Measurements from ENCODE around the gene SFT2D1. TPM values are rescaled to one million over a fixed set of nuclear protein-coding genes. Genes with fewer than 3 reads are reported as not detected.

SFT2D1 gene
- total RNA-seq, 1 experiment from 2014 or later, result 54.1 TPM

DNA sequence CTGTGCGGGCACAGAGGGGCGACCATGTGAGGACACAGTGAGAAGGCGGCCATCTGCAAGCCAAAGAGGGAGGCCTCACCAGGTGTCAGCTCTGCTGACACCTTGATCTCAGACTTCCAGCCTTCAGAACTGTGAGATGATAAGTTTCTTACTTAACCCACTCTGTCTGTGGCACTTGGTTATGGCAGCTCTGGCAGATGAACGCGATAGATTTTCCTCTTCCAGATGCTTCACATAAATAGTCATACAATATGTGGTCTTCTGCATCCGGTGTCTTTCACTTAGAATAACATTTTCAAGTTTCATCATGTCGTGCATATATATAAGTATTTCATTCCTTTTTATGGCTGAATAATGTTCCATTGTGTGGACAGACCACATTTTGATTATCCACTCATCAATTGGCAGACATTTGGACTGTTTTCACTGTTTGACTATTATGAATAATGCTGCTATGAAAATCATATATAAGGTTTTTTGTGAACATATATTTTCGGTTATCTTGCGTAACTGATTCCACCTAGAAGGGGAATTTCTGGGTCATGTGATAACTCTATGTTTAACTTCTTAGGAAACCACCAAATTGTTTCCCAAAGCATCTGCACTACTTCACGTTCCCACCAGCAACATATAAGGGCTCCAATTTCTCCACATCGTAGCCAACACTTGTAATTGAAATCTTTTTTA is 64.3 kb downstream of the SFT2D1 start:
- BruUV-seq (replicated peaks), result no TSS peak
- in situ Hi-C loops (cut with HindIII; ENCODE audit: low pct_unique_long_range_greater_than_20kb, low sequenced_read_pairs), result no loop called here
- ChIA-PET CTCF (no interaction called here), POLR2A (no interaction called here)
- intact Hi-C loops (cut with micrococcal nuclease; ENCODE audit: unreplicated experiment), result loop anchor here (5.0 kb wide), 1 partner anchor 104 kb away; the partner anchor contains the start of gene MPC1
- no peaks in the 10 kb centered on the region; the same call in 1 of the 2 replicates for H3K27me3 ChIP-seq (ENCODE audit: control insufficient read depth, insufficient read depth, low read length)
- H3K9me3 ChIP-seq (ENCODE audit: control insufficient read depth, insufficient read depth, low read depth, low read length), result no peaks in the 10 kb centered on the region
- H3K36me3 ChIP-seq (ENCODE audit: control insufficient read depth, insufficient read depth, low read length), result no peaks in the 10 kb centered on the region
- no peak for TF ChIP-seq SIN3A (IDR thresholded peaks at IDR 0.05; ENCODE audit: borderline replicate concordance, insufficient read depth, low read depth, low read length)
- H3K4me3 ChIP-seq (ENCODE audit: low read depth in 2 of 2, low read length in 2 of 2), result no peak overlapping the region
- no peak for ATAC-seq
- DNase-seq (ENCODE audit: low read depth, low spot score), result no peak
- H3K27ac ChIP-seq (ENCODE audit: low read length), result no peak overlapping the region
- no peaks in the 10 kb centered on the region for H3K4me1 ChIP-seq (ENCODE audit: control insufficient read depth, insufficient read depth, low read length)

- H3K36me3 ChIP-seq (ENCODE audit: control insufficient read depth, insufficient read depth, low read length), result no peaks in the 10 kb centered on the region
- H3K27me3 ChIP-seq (ENCODE audit: control insufficient read depth, insufficient read depth, low read length), result no peaks in the 10 kb centered on the region; the same call in 1 of the 2 replicates
- H3K27ac ChIP-seq (ENCODE audit: low read length), result no peak overlapping the region
- H3K9me3 ChIP-seq (ENCODE audit: control insufficient read depth, insufficient read depth, low read depth, low read length), result no peaks in the 10 kb centered on the region
- POLR2A ChIA-PET, result no interaction called here
- in situ Hi-C loops (cut with HindIII; ENCODE audit: low pct_unique_long_range_greater_than_20kb, low sequenced_read_pairs), result no loop called here
- no peak for TF ChIP-seq POLR2AphosphoS5 (IDR thresholded peaks at IDR 0.05; ENCODE audit: low read depth, low read length)
- no peak for TF ChIP-seq SIN3A (IDR thresholded peaks at IDR 0.05; ENCODE audit: borderline replicate concordance, insufficient read depth, low read depth, low read length)
- TF ChIP-seq, protein P1, sequence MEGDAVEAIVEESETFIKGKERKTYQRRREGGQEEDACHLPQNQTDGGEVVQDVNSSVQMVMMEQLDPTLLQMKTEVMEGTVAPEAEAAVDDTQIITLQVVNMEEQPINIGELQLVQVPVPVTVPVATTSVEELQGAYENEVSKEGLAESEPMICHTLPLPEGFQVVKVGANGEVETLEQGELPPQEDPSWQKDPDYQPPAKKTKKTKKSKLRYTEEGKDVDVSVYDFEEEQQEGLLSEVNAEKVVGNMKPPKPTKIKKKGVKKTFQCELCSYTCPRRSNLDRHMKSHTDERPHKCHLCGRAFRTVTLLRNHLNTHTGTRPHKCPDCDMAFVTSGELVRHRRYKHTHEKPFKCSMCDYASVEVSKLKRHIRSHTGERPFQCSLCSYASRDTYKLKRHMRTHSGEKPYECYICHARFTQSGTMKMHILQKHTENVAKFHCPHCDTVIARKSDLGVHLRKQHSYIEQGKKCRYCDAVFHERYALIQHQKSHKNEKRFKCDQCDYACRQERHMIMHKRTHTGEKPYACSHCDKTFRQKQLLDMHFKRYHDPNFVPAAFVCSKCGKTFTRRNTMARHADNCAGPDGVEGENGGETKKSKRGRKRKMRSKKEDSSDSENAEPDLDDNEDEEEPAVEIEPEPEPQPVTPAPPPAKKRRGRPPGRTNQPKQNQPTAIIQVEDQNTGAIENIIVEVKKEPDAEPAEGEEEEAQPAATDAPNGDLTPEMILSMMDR (IDR thresholded peaks at IDR 0.05), result no peak
- no peak for TF ChIP-seq TCF7L2 (IDR thresholded peaks at IDR 0.05; ENCODE audit: low read depth, low read length)
- TF ChIP-seq REST (IDR thresholded peaks at IDR 0.05; ENCODE audit: insufficient read depth in 1 of 2, low read depth in 2 of 2, low read length in 1 of 2), result no peak
- intact Hi-C loops (cut with micrococcal nuclease; ENCODE audit: unreplicated experiment), result loop anchor here (5.0 kb wide), 1 partner anchor 105 kb away; the partner anchor contains the start of gene MPC1
- no peak overlapping the region for H3K4me3 ChIP-seq (ENCODE audit: low read depth in 2 of 2, low read length in 2 of 2)
- no peak for ATAC-seq
- CTCF ChIA-PET, result interaction anchor here (0.7 to 1.3 kb wide), 3 partner anchors 122 to 317 kb away, joined by 4 to 10 read pairs (median 5); no protein-coding TSS in a partner anchor
- BruUV-seq (replicated peaks), result no TSS peak
- no peaks in the 10 kb centered on the region for H3K4me1 ChIP-seq (ENCODE audit: control insufficient read depth, insufficient read depth, low read length)
- no peak for DNase-seq (ENCODE audit: low read depth, low spot score)
Measured at GRCh38 chr6:166277018-166277417, 65.3 kb downstream of the SFT2D1 start.

- in situ Hi-C loops (cut with HindIII; ENCODE audit: low pct_unique_long_range_greater_than_20kb, low sequenced_read_pairs) (no loop called here), intact Hi-C loops (cut with micrococcal nuclease; ENCODE audit: unreplicated experiment) (loop anchor here (1.0 to 5.0 kb wide), 2 partner anchors 107 to 126 kb away; partner anchors contain the start of gene MPC1)
- Histone ChIP-seq H3K4me3 (ENCODE audit: low read depth in 2 of 2, low read length in 2 of 2) (no peak overlapping the region), H3K4me1 (ENCODE audit: control insufficient read depth, insufficient read depth, low read length) (no peaks in the 10 kb centered on the region), H3K27me3 (ENCODE audit: control insufficient read depth, insufficient read depth, low read length) (no peaks in the 10 kb centered on the region), H3K9me3 (ENCODE audit: control insufficient read depth, insufficient read depth, low read depth, low read length) (no peaks in the 10 kb centered on the region), H3K36me3 (ENCODE audit: control insufficient read depth, insufficient read depth, low read length) (no peaks in the 10 kb centered on the region), H3K27ac (ENCODE audit: low read length) (no peak overlapping the region)
- TF ChIP-seq, protein P1 (IDR thresholded peaks at IDR 0.05), result peak; percentile 100
- no peak for TF ChIP-seq REST (IDR thresholded peaks at IDR 0.05; ENCODE audit: insufficient read depth in 1 of 2, low read depth in 2 of 2, low read length in 1 of 2)
- TF ChIP-seq POLR2AphosphoS5 (IDR thresholded peaks at IDR 0.05; ENCODE audit: low read depth, low read length), result no peak
- ChIA-PET POLR2A (no interaction called here), CTCF (interaction anchor here (1.3 kb wide), 1 partner anchor 123 kb away, joined by 10 read pairs; no protein-coding TSS in a partner anchor)
- no TSS peak for BruUV-seq (replicated peaks)
- DNase-seq (ENCODE audit: low read depth, low spot score) (peak; percentile 7), ATAC-seq (peak; percentile 85)
Measured at GRCh38 chr6:166275714-166276166, 66.6 kb downstream of the SFT2D1 start.

All from Panc1 (cell line).